Parathyroid adenoma (tissue), 2 donors: Measurements from ENCODE around the gene KDM3A.

ENCODE experiments used
- H2AFZ ChIP-seq: fragments of 300-600 bp; sonication (generic); one replicate; pipeline ENCODE4 v1.7.0; 2017; ENCODE audit warnings: antibody characterized with exemption, mild to moderate bottlenecking
- H3K27ac ChIP-seq: fragments of 300-600 bp; sonication (generic); one replicate; pipeline ENCODE4 v1.7.0; 2017
- H3K27me3 ChIP-seq: fragments of 300-600 bp; sonication (generic); one replicate; pipeline ENCODE4 v1.7.0; 2017; ENCODE audit warnings: low read length; ENCODE audit not compliant: control insufficient read depth, insufficient read depth
- H3K36me3 ChIP-seq: fragments of 300-600 bp; sonication (generic); one replicate; pipeline ENCODE4 v1.7.0; 2017; ENCODE audit warnings: low read length; ENCODE audit not compliant: control insufficient read depth, insufficient read depth
- H3K4me1 ChIP-seq: fragments of 300-600 bp; sonication (generic); one replicate; pipeline ENCODE4 v1.7.0; 2017; ENCODE audit warnings: control low read depth
- H3K4me2 ChIP-seq: fragments of 300-600 bp; sonication (generic); one replicate; pipeline ENCODE4 v1.7.0; 2017; ENCODE audit warnings: low read length
- H3K4me3 ChIP-seq: fragments of 300-600 bp; sonication (generic); one replicate; pipeline ENCODE4 v1.7.0; 2017; ENCODE audit warnings: low read depth, low read length
- H3K79me2 ChIP-seq: fragments of 300-600 bp; sonication (generic); one replicate; pipeline ENCODE4 v1.7.0; 2017; ENCODE audit warnings: control low read depth
- H3K9ac ChIP-seq: fragments of 300-600 bp; sonication (generic); one replicate; pipeline ENCODE4 v1.7.0; 2017; ENCODE audit warnings: mild to moderate bottlenecking
- H3K9me3 ChIP-seq: fragments of 300-600 bp; sonication (generic); one replicate; pipeline ENCODE4 v1.7.0; 2017; ENCODE audit warnings: low read length; ENCODE audit not compliant: control insufficient read depth
- CTCF ChIP-seq: fragments of 300-600 bp; sonication (generic); IDR thresholded peaks from one replicate; pipeline ENCODE4 v1.7.0; 2017; ENCODE audit warnings: antibody characterized with exemption, mild to moderate bottlenecking
- donor health status: primary hyperparathyroidism.

The KDM3A gene

GRCh38 chr2:86430368-86430767, 10.8 kb upstream of the KDM3A start:
- no peaks in the 10 kb centered on the region for H3K27me3 ChIP-seq
- no peak overlapping the region for H3K9ac ChIP-seq
- H3K4me1 ChIP-seq: no peaks in the 10 kb centered on the region
- no peak overlapping the region for H3K27ac ChIP-seq
- no peaks in the 10 kb centered on the region for H3K36me3 ChIP-seq
- no peak for TF ChIP-seq CTCF
- no peaks in the 10 kb centered on the region for H3K79me2 ChIP-seq
- H3K4me2 ChIP-seq: no peak overlapping the region
- H3K9me3 ChIP-seq: no peaks in the 10 kb centered on the region
- H2AFZ ChIP-seq: no peak overlapping the region
- no peak overlapping the region for H3K4me3 ChIP-seq

GRCh38 chr2:86433137-86433536, 8.0 kb upstream of the KDM3A start:
- H3K9me3 ChIP-seq: no peaks in the 10 kb centered on the region
- no peaks in the 10 kb centered on the region for H3K4me1 ChIP-seq
- no peak overlapping the region for H3K9ac ChIP-seq
- no peaks in the 10 kb centered on the region for H3K36me3 ChIP-seq
- no peaks in the 10 kb centered on the region for H3K79me2 ChIP-seq
- no peak overlapping the region for H3K27ac ChIP-seq
- H3K4me3 ChIP-seq: no peak overlapping the region
- TF ChIP-seq CTCF: no peak
- H2AFZ ChIP-seq: no peak overlapping the region
- H3K27me3 ChIP-seq: no peaks in the 10 kb centered on the region
- no peak overlapping the region for H3K4me2 ChIP-seq

GRCh38 chr2:86434290-86434689, 6.9 kb upstream of the KDM3A start:
- Histone ChIP-seq H3K9ac (no peak overlapping the region), H3K4me2 (no peak overlapping the region), H3K4me1 (no peaks in the 10 kb centered on the region), H2AFZ (no peak overlapping the region), H3K9me3 (no peaks in the 10 kb centered on the region), H3K36me3 (no peaks in the 10 kb centered on the region), H3K27me3 (no peaks in the 10 kb centered on the region), H3K27ac (no peak overlapping the region), H3K79me2 (no peaks in the 10 kb centered on the region), H3K4me3 (no peak overlapping the region)
- no peak for TF ChIP-seq CTCF

GRCh38 chr2:86435531-86435930, 5.6 kb upstream of the KDM3A start:
- no peak overlapping the region for H3K4me3 ChIP-seq
- no peaks in the 10 kb centered on the region for H3K79me2 ChIP-seq
- H2AFZ ChIP-seq: no peak overlapping the region
- H3K4me2 ChIP-seq: no peak overlapping the region
- H3K36me3 ChIP-seq: peaks cover 6% of the 10 kb centered on the region
- H3K9ac ChIP-seq: no peak overlapping the region
- H3K27me3 ChIP-seq: no peaks in the 10 kb centered on the region
- H3K9me3 ChIP-seq: peaks cover 5% of the 10 kb centered on the region
- no peak for TF ChIP-seq CTCF
- no peak overlapping the region for H3K27ac ChIP-seq
- no peaks in the 10 kb centered on the region for H3K4me1 ChIP-seq

- H3K9me3 ChIP-seq: peaks cover 5% of the 10 kb centered on the region
- no peak for TF ChIP-seq CTCF
- peaks cover 6% of the 10 kb centered on the region for H3K36me3 ChIP-seq
- no peak overlapping the region for H3K27ac ChIP-seq
- no peak overlapping the region for H3K9ac ChIP-seq
- no peak overlapping the region for H3K4me3 ChIP-seq
- H3K4me1 ChIP-seq: no peaks in the 10 kb centered on the region
- no peak overlapping the region for H3K4me2 ChIP-seq
- no peaks in the 10 kb centered on the region for H3K79me2 ChIP-seq
- H3K27me3 ChIP-seq: no peaks in the 10 kb centered on the region
- H2AFZ ChIP-seq: no peak overlapping the region
Measured at GRCh38 chr2:86436328-86436727, 4.8 kb upstream of the KDM3A start.
